GM12864 (cell line): ENCODE measurements around the gene EFCAB6.

ENCODE experiments used
- DNase-seq: peaks from one replicate; pipeline ENCODE4 v3.0.0-alpha.2; 2011; ENCODE audit warnings: low read depth
- H3K4me3 ChIP-seq: 2 replicates; pipeline ENCODE4 v1.5.1; 2011; ENCODE audit warnings: mild to moderate bottlenecking, low read depth, low read length, control low read depth
- CTCF ChIP-seq: IDR thresholded peaks from 2 replicates; pipeline ENCODE4 v1.5.1; 2011; ENCODE audit warnings: low read depth, mild to moderate bottlenecking, moderate library complexity, low read length, control low read depth, inconsistent platforms; ENCODE audit errors: missing control alignments

The EFCAB6 gene

GRCh38 chr22:43812149-43812842 is at the start of gene EFCAB6:
Gene EFCAB6 (minus strand): TSS chr22:43812305. CDS start chr22:43782318, 29,987 bp downstream.
- peak within 1 kb of the TSS; percentile 99 for H3K4me3 ChIP-seq

GRCh38 chr22:43861529-43861928 is 49.4 kb upstream of the EFCAB6 start:
- H3K4me3 ChIP-seq, result no peak overlapping the region
- no peak for TF ChIP-seq CTCF
- DNase-seq, result no peak

More at GRCh38 chr22:43812149-43812842, at the start of gene EFCAB6:
- DNase-seq, result peak; percentile 67
- TF ChIP-seq CTCF, result no peak

GRCh38 chr22:43860831-43861230 is 48.7 kb upstream of the EFCAB6 start:
- H3K4me3 ChIP-seq, result no peak overlapping the region
- no peak for DNase-seq
- no peak for TF ChIP-seq CTCF

- DNase-seq, result no peak
- no peak overlapping the region for H3K4me3 ChIP-seq
- no peak for TF ChIP-seq CTCF
These were observed 48.0 kb upstream of the EFCAB6 start for GRCh38 chr22:43860126-43860525.

- TF ChIP-seq CTCF, result no peak
- DNase-seq, result no peak
- no peak overlapping the region for H3K4me3 ChIP-seq
These were observed 47.5 kb upstream of the EFCAB6 start for GRCh38 chr22:43859621-43860020.

- DNase-seq, result no peak
- no peak overlapping the region for H3K4me3 ChIP-seq
- no peak for TF ChIP-seq CTCF
These were observed 47.1 kb upstream of the EFCAB6 start for GRCh38 chr22:43859176-43859575.
